ENCODE data around the gene SRRM2.
A peak's percentile ranks its signal among the peaks of the same experiment; 100 is the strongest.

Gene SRRM2

GRCh38 chr16:2752850-2753732 is 653 bp downstream of the SRRM2 start:
- peak overlapping the region; percentile 98 for H3K4me2 ChIP-seq (ENCODE audit: low read length)
- no peaks in the 10 kb centered on the region for H3K27me3 ChIP-seq (ENCODE audit: control insufficient read depth, insufficient read depth, low read length)
- no peak for TF ChIP-seq CTCF (IDR thresholded peaks at IDR 0.05)
- no peaks in the 10 kb centered on the region for H3K36me3 ChIP-seq (ENCODE audit: control insufficient read depth, insufficient read depth, low read length)
- peaks cover 25% of the 10 kb centered on the region for H3K4me1 ChIP-seq
- peak overlapping the region; percentile 94 for H3K4me3 ChIP-seq (ENCODE audit: low read depth, low read length)
- peak overlapping the region; percentile 98 for H3K27ac ChIP-seq
- H3K9me3 ChIP-seq (ENCODE audit: control insufficient read depth, low read length): no peaks in the 10 kb centered on the region
- H3K9ac ChIP-seq: peak overlapping the region; percentile 90
- H3K79me2 ChIP-seq: peaks cover 46% of the 10 kb centered on the region
- H2AFZ ChIP-seq: peak overlapping the region; percentile 99

- Histone ChIP-seq H3K9ac (no peak overlapping the region), H3K9me3 (ENCODE audit: control insufficient read depth, low read length) (no peaks in the 10 kb centered on the region), H3K4me1 (peaks cover 25% of the 10 kb centered on the region), H3K4me2 (ENCODE audit: low read length) (peak overlapping the region; percentile 74), H3K79me2 (peaks cover 49% of the 10 kb centered on the region), H2AFZ (no peak overlapping the region), H3K27ac (peak overlapping the region; percentile 98), H3K27me3 (ENCODE audit: control insufficient read depth, insufficient read depth, low read length) (no peaks in the 10 kb centered on the region), H3K36me3 (ENCODE audit: control insufficient read depth, insufficient read depth, low read length) (no peaks in the 10 kb centered on the region), H3K4me3 (ENCODE audit: low read depth, low read length) (peak overlapping the region; percentile 94)
- TF ChIP-seq CTCF (IDR thresholded peaks at IDR 0.05): no peak
These were observed 1.2 kb downstream of the SRRM2 start for GRCh38 chr16:2753733-2754020.

- Histone ChIP-seq H3K27ac (no peak overlapping the region), H3K79me2 (peaks cover 61% of the 10 kb centered on the region), H3K4me1 (peaks cover 25% of the 10 kb centered on the region), H3K27me3 (ENCODE audit: control insufficient read depth, insufficient read depth, low read length) (no peaks in the 10 kb centered on the region), H3K4me3 (ENCODE audit: low read depth, low read length) (peak overlapping the region; percentile 94), H3K9me3 (ENCODE audit: control insufficient read depth, low read length) (no peaks in the 10 kb centered on the region), H3K36me3 (ENCODE audit: control insufficient read depth, insufficient read depth, low read length) (no peaks in the 10 kb centered on the region), H3K9ac (no peak overlapping the region), H2AFZ (no peak overlapping the region), H3K4me2 (ENCODE audit: low read length) (peak overlapping the region; percentile 74)
- TF ChIP-seq CTCF (IDR thresholded peaks at IDR 0.05): no peak
These were observed 2.7 kb downstream of the SRRM2 start for GRCh38 chr16:2755158-2755557.

- Histone ChIP-seq H3K4me3 (ENCODE audit: low read depth, low read length) (no peak overlapping the region), H3K9ac (no peak overlapping the region), H3K36me3 (ENCODE audit: control insufficient read depth, insufficient read depth, low read length) (no peaks in the 10 kb centered on the region), H2AFZ (no peak overlapping the region), H3K27ac (no peak overlapping the region), H3K79me2 (peaks cover 61% of the 10 kb centered on the region), H3K4me2 (ENCODE audit: low read length) (no peak overlapping the region), H3K27me3 (ENCODE audit: control insufficient read depth, insufficient read depth, low read length) (no peaks in the 10 kb centered on the region), H3K9me3 (ENCODE audit: control insufficient read depth, low read length) (no peaks in the 10 kb centered on the region), H3K4me1 (peaks cover 25% of the 10 kb centered on the region)
- TF ChIP-seq CTCF (IDR thresholded peaks at IDR 0.05): no peak
These were observed 4.0 kb downstream of the SRRM2 start for GRCh38 chr16:2756288-2757015.
